GM19099 (cell line): ENCODE measurements around the gene TRIM47.

Experiments
- POLR2A ChIP-seq: IDR thresholded peaks from 3 replicates; pipeline ENCODE4 v1.6.1; 2011; ENCODE audit warnings: low read depth; ENCODE audit not compliant: insufficient read length; ENCODE audit errors: extremely low read depth

The TRIM47 gene

DNA sequence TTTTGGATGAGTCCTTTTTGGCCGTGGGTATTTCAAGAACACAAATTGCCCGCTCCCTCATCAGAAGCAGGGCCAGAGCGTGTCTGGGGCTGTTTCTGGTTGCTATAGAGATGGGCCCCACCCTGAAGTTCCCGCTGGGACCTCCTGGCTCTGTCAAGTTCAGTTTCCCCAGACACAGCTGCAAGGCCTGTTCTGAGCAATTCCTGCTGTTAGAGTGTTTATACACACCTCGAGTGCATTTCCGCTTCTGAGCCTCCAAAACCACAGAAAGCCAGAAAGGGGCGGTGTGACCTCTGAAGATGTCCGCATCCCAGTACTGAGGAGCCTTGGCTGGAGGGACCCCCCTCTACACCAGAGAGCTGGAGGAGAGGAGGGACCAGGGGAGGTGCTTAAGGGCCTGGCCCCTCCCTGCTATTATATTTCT lies 13.9 kb downstream of the TRIM47 start:
- TF ChIP-seq POLR2A: no peak

DNA sequence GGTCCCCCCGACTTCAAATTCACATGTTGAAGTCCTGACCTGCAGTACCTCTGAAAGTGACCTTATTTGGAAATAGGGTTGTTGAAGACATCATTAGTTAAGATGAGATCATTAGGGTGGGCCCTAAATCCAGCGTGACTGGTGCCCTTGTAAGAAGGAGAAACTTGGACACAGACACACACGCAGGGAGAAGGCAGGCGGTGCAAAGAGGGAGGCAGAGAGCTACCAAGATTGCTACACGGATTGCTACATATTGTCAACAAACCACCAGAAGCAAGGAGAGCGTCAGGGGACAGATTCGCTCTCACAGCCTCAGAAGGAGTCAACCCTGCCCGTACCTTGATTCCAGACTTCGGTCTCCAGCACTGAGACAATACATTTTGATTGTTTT lies 16.5 kb downstream of the TRIM47 start:
- TF ChIP-seq POLR2A: no peak

DNA sequence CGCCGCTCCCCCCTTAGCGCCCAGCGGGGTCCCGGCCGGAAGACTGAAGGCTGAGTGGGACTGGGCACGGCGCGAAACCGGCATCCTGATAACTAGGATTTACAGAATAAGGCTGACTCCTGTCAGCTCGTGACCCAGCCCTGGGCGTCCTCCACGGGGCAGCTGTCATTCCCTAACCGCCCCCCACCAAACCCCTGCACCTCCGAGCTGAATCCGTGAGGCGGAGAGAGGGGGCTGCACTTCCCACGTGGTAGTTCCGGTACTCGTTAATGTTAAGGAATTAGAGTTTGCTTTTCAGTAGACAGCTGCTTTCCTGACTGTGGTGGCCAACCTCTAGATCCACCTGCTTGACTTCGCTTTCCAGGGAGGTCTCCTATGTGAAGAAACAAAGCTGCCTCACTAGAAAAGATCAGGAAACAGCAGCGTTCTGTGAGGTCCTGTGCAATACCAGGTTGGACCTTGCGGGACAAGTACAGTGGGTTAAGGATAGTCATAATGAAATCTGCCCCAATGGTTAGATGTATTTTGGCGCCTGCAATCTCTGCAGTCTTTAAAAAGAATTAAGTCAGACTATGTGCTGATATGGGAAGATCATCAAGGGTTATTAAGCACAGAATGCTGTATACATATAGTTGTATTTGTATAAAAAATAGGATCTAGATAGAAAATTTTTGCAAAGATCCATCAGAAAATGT lies 22.2 kb downstream of the TRIM47 start:
- TF ChIP-seq POLR2A: no peak

DNA sequence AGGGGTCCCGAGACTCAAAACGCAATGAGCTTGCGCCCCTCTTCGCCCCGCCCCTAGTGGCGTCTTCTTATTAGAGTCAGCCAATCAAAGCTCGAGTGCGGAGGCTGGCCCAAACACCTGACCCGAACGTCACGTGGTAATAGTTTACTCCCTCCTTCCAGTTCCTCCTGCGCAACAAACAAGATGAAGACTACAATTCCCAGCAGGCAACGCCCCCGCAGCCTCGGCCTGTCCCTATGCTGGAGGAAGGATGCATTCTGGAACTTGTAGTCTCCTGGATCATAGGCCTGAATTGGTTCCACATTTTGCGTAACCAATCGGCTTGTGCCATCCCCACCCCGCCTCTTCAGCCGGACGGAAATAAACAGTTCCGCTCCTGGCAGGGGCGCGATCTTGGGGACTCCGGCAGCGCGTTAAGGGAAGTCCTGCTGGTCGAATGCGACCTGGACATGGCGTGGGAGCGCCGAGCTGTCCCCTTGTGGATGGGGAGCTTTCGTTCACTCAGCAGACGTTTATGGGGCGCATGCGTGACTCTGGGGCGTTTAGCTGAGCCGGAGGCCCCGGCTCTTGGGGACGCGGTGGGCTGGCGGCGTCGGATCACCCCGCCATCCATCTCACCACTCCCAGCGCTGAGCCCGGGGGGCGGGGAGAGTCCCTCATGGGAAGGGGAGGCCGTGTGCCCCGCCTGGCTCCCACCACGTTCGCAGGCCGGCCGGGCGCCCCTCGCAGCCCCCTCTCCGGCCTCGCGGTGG lies 22.9 kb downstream of the TRIM47 start, which contains the start of gene WBP2:
TSS of gene WBP2 (minus strand) at position 26 of the 752 bp plus-strand sequence. CDS start 38 bp downstream, outside the sequence.
- peak; percentile 95 for TF ChIP-seq POLR2A

DNA sequence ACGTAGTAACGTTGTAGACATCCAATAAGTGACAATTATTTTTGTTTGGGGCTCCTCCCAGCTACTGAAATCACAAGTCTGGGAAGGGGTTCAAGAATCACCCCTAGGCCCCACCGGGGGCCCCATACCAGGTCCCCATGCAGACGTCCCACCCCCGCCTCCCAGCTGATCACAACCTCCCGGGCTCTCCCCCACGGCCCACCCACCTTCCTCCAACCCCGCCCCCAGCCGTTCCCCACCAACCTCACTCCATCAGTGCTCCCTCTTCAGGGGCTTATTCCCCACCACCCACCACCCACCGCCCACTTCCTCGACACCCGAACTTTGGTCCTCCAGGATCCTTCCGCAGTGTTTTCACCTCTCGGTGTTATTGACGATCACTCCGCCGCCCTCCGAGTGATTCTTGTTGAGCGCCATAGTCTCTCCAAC lies 23.5 kb downstream of the TRIM47 start:
- no peak for TF ChIP-seq POLR2A

DNA sequence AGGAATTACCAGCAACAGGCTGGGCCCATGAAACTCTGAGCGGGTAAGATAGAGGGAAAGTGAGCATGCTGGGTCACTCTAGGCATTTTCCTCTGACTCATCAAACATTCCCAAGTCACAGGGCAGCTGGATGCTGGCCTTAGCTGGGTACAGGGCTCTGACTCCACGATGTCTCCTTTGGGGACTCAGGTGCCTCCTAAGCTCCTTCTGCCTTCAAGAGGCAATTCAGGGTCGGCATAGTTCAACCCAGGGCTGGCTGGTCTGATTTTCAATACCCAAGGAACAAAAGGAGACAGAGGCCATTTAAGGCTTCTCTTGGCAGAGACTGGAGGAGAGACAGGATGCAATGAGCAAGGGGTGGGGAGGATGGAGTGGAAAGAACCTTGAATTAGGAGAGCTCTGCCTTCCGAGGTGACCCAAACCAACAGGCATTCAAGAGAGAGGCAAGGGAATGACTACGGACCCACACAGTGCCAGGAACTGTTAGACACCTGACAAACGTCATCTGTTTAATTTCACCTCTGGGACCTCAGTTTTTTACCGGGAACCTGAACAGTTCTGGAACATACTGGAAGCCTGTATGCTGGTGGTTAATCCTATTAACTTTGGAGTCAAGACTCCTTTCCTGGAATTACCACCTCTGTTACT lies 24.2 kb downstream of the TRIM47 start:
- TF ChIP-seq POLR2A: no peak

DNA sequence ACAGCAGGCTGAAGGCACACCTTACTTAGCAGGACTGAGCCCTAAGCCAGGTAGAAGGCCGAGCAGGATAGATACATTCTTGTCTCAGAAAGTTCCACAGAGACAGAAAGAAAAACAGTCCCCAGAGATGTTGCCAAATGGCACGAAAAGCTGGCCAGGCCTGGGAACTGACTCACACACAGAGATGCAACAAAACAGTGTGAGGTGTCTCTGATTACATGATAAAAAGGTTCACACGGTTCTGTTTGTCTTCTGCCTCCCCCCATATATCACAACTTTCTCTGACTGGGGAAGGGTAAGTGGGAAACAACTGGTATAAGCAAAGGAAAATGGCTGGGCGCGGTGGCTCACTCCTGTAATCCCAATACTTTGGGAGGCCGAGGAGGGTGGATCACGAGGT lies 24.9 kb downstream of the TRIM47 start:
- no peak for TF ChIP-seq POLR2A

DNA sequence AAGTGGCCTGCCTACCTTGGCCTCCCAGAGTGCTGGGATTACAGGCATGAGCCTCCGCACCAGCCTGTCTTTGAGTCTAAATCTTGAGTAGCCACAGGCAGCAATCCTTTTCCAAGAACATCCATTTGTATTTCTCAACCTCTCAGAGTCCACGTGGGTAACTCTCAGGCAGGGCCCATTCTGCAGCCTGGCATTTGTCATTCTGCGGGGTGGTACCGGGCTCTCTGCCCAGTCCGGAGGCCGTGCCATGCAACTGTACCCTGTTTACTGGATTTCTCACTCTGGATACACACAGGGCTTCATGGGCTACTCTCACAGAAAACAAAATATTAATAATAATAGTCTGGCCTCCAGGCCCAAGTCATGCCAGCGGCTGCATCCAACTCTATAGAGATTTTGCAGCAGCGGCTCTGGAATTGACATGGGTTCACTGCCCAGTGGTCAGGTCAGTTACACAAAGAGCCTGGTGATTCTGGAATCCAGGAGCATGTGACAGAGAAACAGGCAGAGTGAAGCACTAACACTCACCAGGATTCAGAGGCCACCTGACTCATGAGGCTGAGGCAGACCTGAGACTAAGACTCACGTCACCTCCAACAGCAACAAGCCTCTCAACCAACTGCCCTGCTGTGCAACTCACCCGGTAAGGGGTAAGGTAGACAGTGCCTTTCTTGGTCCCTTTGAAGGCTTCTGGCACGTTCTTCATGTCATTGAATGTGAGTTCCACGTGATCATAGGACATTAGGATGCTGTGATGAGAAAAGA lies 27.3 kb downstream of the TRIM47 start:
- no peak for TF ChIP-seq POLR2A

DNA sequence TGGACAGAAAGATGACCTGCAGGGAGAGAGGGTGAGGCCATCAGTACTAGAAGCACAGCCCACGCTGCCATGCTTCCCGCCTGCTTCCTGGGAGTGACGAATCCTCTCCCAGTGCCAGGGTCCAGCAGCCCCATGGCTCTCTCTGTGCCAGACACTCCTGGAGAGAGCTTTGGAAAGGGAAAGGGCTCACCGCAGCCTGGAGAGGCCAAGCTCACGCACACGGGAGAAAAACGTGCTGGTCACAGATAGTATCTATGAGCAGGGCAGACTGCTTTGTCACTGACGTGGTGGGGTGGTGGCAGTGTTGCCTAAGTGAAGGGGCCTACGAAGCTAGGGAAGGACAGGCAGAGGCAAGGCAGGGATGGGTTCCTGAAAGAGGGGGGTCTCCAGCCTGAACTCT lies 28.7 kb downstream of the TRIM47 start:
- TF ChIP-seq POLR2A: no peak

DNA sequence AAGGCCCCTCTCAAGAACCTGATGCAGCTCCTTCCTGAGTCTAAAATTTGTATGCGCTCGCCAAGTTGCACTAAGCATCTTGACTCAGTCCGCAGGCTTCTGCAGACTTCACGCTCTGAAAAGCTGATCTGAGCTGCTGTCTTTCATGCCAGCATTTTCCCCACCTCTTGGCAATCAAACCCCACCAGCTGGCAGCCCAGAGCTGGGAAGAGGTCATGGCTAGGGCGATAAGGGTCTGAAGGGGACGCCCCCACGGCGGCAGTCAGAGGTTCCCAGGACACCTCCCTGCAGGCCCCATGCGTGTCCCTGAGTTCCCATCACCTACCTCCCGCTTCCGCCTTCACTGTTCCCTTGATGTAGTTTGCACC lies 29.1 kb downstream of the TRIM47 start:
- no peak for TF ChIP-seq POLR2A

DNA sequence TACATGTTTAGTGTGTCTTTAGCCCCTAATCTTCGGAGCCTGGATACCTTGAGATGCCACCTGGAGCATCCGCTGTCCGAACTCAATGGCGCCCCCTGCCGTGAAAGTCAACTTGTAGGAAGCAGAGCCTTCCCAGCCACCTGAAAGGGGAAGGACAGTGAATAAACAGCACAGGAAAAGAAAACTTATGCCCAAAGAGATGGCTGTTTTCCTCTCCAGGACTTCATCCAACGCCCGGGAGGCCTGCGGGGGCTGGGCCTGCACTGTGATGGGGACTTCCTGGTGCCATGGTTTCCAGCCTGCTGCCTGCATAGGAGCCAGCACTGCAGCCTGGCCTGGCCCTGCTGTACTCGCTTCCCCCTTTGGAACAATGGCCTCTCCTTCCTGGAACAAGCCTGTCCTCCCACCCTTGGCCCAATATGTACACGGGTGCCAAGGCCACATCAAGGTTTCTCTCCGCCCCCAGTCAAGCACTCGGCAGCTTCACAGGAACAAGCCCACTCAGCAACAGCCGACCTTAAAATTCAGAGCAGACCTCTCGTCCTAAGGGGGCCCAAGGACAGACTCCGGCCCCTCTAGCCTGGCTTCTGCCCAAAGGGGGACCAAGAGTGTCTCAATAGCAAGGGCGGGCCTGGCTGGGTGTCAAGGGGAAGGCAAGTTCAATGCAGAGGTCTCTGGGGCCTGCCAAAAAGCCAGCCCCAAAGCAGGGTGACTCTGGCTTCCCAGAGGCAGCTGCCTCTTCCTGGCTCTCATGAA lies 29.7 kb downstream of the TRIM47 start:
- TF ChIP-seq POLR2A: no peak

DNA sequence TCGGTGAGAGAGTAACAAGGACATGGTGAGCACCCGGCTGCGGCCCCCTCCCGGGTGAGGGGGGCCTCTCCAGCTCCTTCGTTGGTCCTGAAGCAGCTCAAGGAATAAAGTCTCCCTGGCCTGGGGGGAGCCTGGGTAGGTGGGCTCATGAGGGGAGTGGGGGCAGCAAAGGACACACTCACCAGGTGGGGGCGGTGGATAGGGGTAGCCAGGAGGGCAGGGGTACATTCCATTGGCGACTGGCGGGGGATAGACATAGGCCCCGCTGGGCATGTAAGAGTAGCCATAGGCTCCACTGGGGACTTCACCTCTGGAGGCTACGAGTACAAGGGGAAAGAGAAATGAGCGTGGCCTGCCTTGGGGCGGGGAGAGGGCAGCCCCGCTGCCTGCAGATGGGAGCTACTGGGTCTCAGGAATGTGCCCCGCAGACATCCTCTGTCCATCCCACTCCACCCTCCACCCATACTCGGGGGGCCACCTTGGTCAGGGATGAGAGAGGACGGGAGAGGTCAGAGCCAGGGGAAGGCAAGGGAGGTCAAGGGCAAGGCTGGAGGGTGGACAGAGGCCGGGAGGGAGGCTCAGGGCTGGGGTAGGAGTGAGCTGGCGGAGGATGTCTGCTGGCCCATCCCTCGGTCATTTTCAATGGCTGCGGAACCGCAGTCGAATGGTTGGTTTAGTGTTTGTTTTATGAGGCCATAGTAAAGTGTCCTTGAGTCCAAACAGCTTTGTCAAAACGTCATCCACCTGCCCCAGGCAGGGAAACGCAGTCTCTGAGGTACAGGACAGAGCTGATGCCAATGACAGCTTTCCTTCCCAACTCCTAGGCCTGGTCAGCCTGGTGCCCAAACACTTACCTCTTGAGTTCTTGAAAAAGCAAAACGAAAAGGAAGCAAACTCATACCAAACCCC lies 30.5 kb downstream of the TRIM47 start:
- no peak for TF ChIP-seq POLR2A
